Progenitor cell of endocrine pancreas (in vitro differentiated cells): Measurements from ENCODE around the gene KLHL40. TPM values are rescaled to one million over a fixed set of nuclear protein-coding genes. Genes with fewer than 3 reads are reported as not detected.

Experiments
- DNase-seq: peaks from one replicate; pipeline ENCODE4 v3.0.0; 2021; ENCODE audit warnings: low spot score; ENCODE audit not compliant: unreplicated experiment
- H3K27ac Mint-ChIP-seq: 2 replicates; pipeline ENCODE4 v1.8.0; 2021; ENCODE audit warnings: mild to moderate bottlenecking, moderate library complexity, mixed read lengths
- H3K27me3 Mint-ChIP-seq: 2 replicates; pipeline ENCODE4 v1.8.0; 2021; ENCODE audit warnings: mixed read lengths
- H3K36me3 Mint-ChIP-seq: 2 replicates; pipeline ENCODE4 v1.8.0; 2022; ENCODE audit warnings: mixed read lengths; ENCODE audit not compliant: insufficient read depth
- H3K4me1 Mint-ChIP-seq: 2 replicates; pipeline ENCODE4 v1.8.0; 2021; ENCODE audit warnings: low read depth, mixed read lengths
- H3K4me3 Mint-ChIP-seq: 2 replicates; pipeline ENCODE4 v1.8.0; 2021; ENCODE audit warnings: low read depth, mild to moderate bottlenecking, moderate library complexity, mixed read lengths
- H3K9me3 Mint-ChIP-seq: 2 replicates; pipeline ENCODE4 v1.8.0; 2021; ENCODE audit warnings: low read depth, mixed read lengths
- CTCF ChIP-seq: fragments of 200-600 bp; sonication (generic); IDR thresholded peaks from one replicate; pipeline ENCODE4 v1.5.0; 2021; ENCODE audit warnings: antibody characterized with exemption, mild to moderate bottlenecking; ENCODE audit not compliant: unreplicated experiment
- total RNA-seq: library from RNA; stranded (reverse); gene quantifications from 2 replicates; pipeline ENCODE4 v1.2.1, GENCODE V29; 2021

KLHL40 gene
- total RNA-seq, 1 donor from 2014 or later: not detected

GRCh38 chr3:42728056-42728455 is 42.7 kb downstream of the KLHL40 start:
- H3K27ac Mint-ChIP-seq: no peak overlapping the region
- no peak overlapping the region for H3K4me3 Mint-ChIP-seq
- no peaks in the 10 kb centered on the region for H3K36me3 Mint-ChIP-seq
- no peak for DNase-seq
- H3K9me3 Mint-ChIP-seq: no peaks in the 10 kb centered on the region
- H3K4me1 Mint-ChIP-seq: peaks cover 9% of the 10 kb centered on the region
- peaks cover 3% of the 10 kb centered on the region for H3K27me3 Mint-ChIP-seq
- no peak for TF ChIP-seq CTCF

GRCh38 chr3:42728668-42729364 is 43.5 kb downstream of the KLHL40 start:
- DNase-seq: no peak
- Mint-ChIP-seq H3K4me1 (peaks cover 9% of the 10 kb centered on the region), H3K27me3 (peaks cover 3% of the 10 kb centered on the region), H3K27ac (no peak overlapping the region), H3K4me3 (no peak overlapping the region), H3K9me3 (no peaks in the 10 kb centered on the region), H3K36me3 (no peaks in the 10 kb centered on the region)
- no peak for TF ChIP-seq CTCF

- no peaks in the 10 kb centered on the region for H3K36me3 Mint-ChIP-seq
- no peaks in the 10 kb centered on the region for H3K9me3 Mint-ChIP-seq
- H3K27ac Mint-ChIP-seq: peak overlapping the region; percentile 19
- no peak for TF ChIP-seq CTCF
- DNase-seq: no peak
- no peak overlapping the region for H3K4me3 Mint-ChIP-seq
- H3K4me1 Mint-ChIP-seq: peaks cover 9% of the 10 kb centered on the region
- H3K27me3 Mint-ChIP-seq: peaks cover 3% of the 10 kb centered on the region
Observed at GRCh38 chr3:42729404-42730145, 44.2 kb downstream of the KLHL40 start.

- H3K9me3 Mint-ChIP-seq: no peaks in the 10 kb centered on the region
- no peak overlapping the region for H3K4me3 Mint-ChIP-seq
- peaks cover 9% of the 10 kb centered on the region for H3K4me1 Mint-ChIP-seq
- no peaks in the 10 kb centered on the region for H3K36me3 Mint-ChIP-seq
- no peak for DNase-seq
- no peak overlapping the region for H3K27ac Mint-ChIP-seq
- TF ChIP-seq CTCF: no peak
- peaks cover 3% of the 10 kb centered on the region for H3K27me3 Mint-ChIP-seq
Observed at GRCh38 chr3:42730294-42730693, 45.0 kb downstream of the KLHL40 start.

- Mint-ChIP-seq H3K4me3 (no peak overlapping the region), H3K9me3 (no peaks in the 10 kb centered on the region), H3K36me3 (no peaks in the 10 kb centered on the region), H3K27me3 (peaks cover 3% of the 10 kb centered on the region), H3K27ac (no peak overlapping the region), H3K4me1 (peaks cover 9% of the 10 kb centered on the region)
- no peak for DNase-seq
- TF ChIP-seq CTCF: no peak
Observed at GRCh38 chr3:42730706-42731420, 45.5 kb downstream of the KLHL40 start.
